ENCODE measurements around the gene NHERF1. TPM values are rescaled to one million over a fixed set of nuclear protein-coding genes. Genes with fewer than 3 reads are reported as not detected.

The NHERF1 gene
- total RNA-seq, 1 donor from 2014 or later = 36.3 TPM

DNA sequence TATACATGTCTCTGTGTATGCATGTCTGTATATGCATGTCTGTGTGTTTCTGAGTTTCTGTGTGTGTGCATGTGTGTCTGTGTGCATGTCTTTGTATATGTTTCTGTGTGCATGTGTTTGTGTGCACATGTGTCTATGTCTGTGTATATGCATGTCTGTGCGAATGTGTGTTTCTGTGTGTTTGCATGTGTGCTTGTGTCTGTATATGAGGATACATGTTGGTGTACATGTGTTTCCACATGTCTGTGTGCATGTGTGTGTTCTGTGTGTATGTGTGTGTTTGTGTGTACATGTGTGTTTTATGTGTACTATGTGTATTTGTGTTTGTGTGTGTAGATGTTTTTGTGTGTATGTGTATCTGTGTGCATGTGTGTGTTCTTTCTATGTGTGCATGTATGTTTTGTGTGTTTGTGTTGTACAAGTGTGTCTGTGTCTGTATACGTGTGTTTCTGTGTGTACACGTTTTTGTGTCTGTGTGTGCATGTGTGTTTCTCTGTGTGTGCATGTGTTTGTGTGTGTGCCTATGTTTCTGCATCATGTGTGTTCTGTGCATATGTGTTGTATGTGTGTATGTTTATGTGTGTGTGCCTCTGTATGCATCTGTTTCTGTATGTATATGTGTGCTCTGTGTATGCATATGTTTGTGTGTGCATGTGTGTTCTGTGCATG, 20.3 kb upstream of the NHERF1 start:
- no peaks in the 10 kb centered on the region for H3K79me2 ChIP-seq (ENCODE audit: insufficient read depth, low read length)
- H3K4me2 ChIP-seq (ENCODE audit: low read length) = no peak overlapping the region
- H3K27me3 Mint-ChIP-seq (ENCODE audit: low read depth, unreplicated experiment) = peaks cover 18% of the 10 kb centered on the region
- H3K27ac Mint-ChIP-seq (ENCODE audit: unreplicated experiment) = no peak overlapping the region
- no peak overlapping the region for H3K4me3 ChIP-seq (ENCODE audit: insufficient read depth, low read depth, low read length)
- FAIRE-seq = no peak
- H3K9ac ChIP-seq (ENCODE audit: low read length) = no peak overlapping the region
- no peak overlapping the region for H3K4me3 Mint-ChIP-seq (ENCODE audit: unreplicated experiment)
- no peak for TF ChIP-seq EZH2 (IDR thresholded peaks at IDR 0.05; ENCODE audit: insufficient read depth, low read length)
- no peak for TF ChIP-seq CTCF (IDR thresholded peaks at IDR 0.05; ENCODE audit: insufficient read depth, low read depth, low read length)
- no peaks in the 10 kb centered on the region for H4K20me1 ChIP-seq (ENCODE audit: insufficient read depth, low read length)
- H3K27ac ChIP-seq (ENCODE audit: low read depth, low read length) = no peak overlapping the region
- H3K4me1 ChIP-seq (ENCODE audit: insufficient read depth, low read length) = no peaks in the 10 kb centered on the region
- H3K9me3 Mint-ChIP-seq (ENCODE audit: unreplicated experiment) = no peaks in the 10 kb centered on the region
- DNase-seq (ENCODE audit: low read depth) = no peak
- H3K27me3 ChIP-seq (ENCODE audit: insufficient read depth, low read length) = peaks cover 4% of the 10 kb centered on the region
- H3K36me3 Mint-ChIP-seq (ENCODE audit: low read depth, unreplicated experiment) = no peaks in the 10 kb centered on the region
- no peaks in the 10 kb centered on the region for H3K4me1 Mint-ChIP-seq (ENCODE audit: low read depth, unreplicated experiment)
- no peak overlapping the region for H2AFZ ChIP-seq (ENCODE audit: low read depth, low read length)
- H3K36me3 ChIP-seq (ENCODE audit: insufficient read depth, low read length) = no peaks in the 10 kb centered on the region
- H3K9me3 ChIP-seq (ENCODE audit: insufficient read depth, low read depth, low read length) = peaks cover 11% of the 10 kb centered on the region

- Histone ChIP-seq H3K4me1 (ENCODE audit: insufficient read depth, low read length) (no peaks in the 10 kb centered on the region), H3K27ac (ENCODE audit: low read depth, low read length) (no peak overlapping the region), H3K36me3 (ENCODE audit: insufficient read depth, low read length) (no peaks in the 10 kb centered on the region), H3K9ac (ENCODE audit: low read length) (no peak overlapping the region), H3K4me3 (ENCODE audit: insufficient read depth, low read depth, low read length) (no peak overlapping the region), H4K20me1 (ENCODE audit: insufficient read depth, low read length) (no peaks in the 10 kb centered on the region), H3K27me3 (ENCODE audit: insufficient read depth, low read length) (peaks cover 4% of the 10 kb centered on the region), H3K4me2 (ENCODE audit: low read length) (no peak overlapping the region), H3K9me3 (ENCODE audit: insufficient read depth, low read depth, low read length) (peaks cover 11% of the 10 kb centered on the region), H2AFZ (ENCODE audit: low read depth, low read length) (no peak overlapping the region), H3K79me2 (ENCODE audit: insufficient read depth, low read length) (no peaks in the 10 kb centered on the region)
- FAIRE-seq = peak; percentile 13
- no peaks in the 10 kb centered on the region for H3K9me3 Mint-ChIP-seq (ENCODE audit: unreplicated experiment)
- DNase-seq (ENCODE audit: low read depth) = no peak
- peaks cover 18% of the 10 kb centered on the region for H3K27me3 Mint-ChIP-seq (ENCODE audit: low read depth, unreplicated experiment)
- no peak overlapping the region for H3K4me3 Mint-ChIP-seq (ENCODE audit: unreplicated experiment)
- H3K36me3 Mint-ChIP-seq (ENCODE audit: low read depth, unreplicated experiment) = no peaks in the 10 kb centered on the region
- H3K4me1 Mint-ChIP-seq (ENCODE audit: low read depth, unreplicated experiment) = no peaks in the 10 kb centered on the region
- no peak overlapping the region for H3K27ac Mint-ChIP-seq (ENCODE audit: unreplicated experiment)
- TF ChIP-seq EZH2 (IDR thresholded peaks at IDR 0.05; ENCODE audit: insufficient read depth, low read length) = no peak
- TF ChIP-seq CTCF (IDR thresholded peaks at IDR 0.05; ENCODE audit: insufficient read depth, low read depth, low read length) = no peak
These were observed 19.7 kb upstream of the NHERF1 start for GRCh38 chr17:74728702-74729075.

- no peak for FAIRE-seq
These were observed 19.1 kb upstream of the NHERF1 start for GRCh38 chr17:74729368-74729767.

More at GRCh38 chr17:74729368-74729767, 19.1 kb upstream of the NHERF1 start:
- no peaks in the 10 kb centered on the region for H3K36me3 ChIP-seq (ENCODE audit: insufficient read depth, low read length)
- Mint-ChIP-seq H3K4me1 (ENCODE audit: low read depth, unreplicated experiment) (no peaks in the 10 kb centered on the region), H3K36me3 (ENCODE audit: low read depth, unreplicated experiment) (no peaks in the 10 kb centered on the region), H3K27ac (ENCODE audit: unreplicated experiment) (no peak overlapping the region), H3K27me3 (ENCODE audit: low read depth, unreplicated experiment) (peaks cover 12% of the 10 kb centered on the region), H3K9me3 (ENCODE audit: unreplicated experiment) (peaks cover 3% of the 10 kb centered on the region), H3K4me3 (ENCODE audit: unreplicated experiment) (no peak overlapping the region)
- DNase-seq (ENCODE audit: low read depth) = no peak
- no peaks in the 10 kb centered on the region for H4K20me1 ChIP-seq (ENCODE audit: insufficient read depth, low read length)
- H3K27ac ChIP-seq (ENCODE audit: low read depth, low read length) = no peak overlapping the region
- H3K9me3 ChIP-seq (ENCODE audit: insufficient read depth, low read depth, low read length) = peaks cover 11% of the 10 kb centered on the region
- no peaks in the 10 kb centered on the region for H3K4me1 ChIP-seq (ENCODE audit: insufficient read depth, low read length)
- H3K79me2 ChIP-seq (ENCODE audit: insufficient read depth, low read length) = no peaks in the 10 kb centered on the region
- peaks cover 8% of the 10 kb centered on the region for H3K27me3 ChIP-seq (ENCODE audit: insufficient read depth, low read length)
- no peak overlapping the region for H2AFZ ChIP-seq (ENCODE audit: low read depth, low read length)
- TF ChIP-seq EZH2 (IDR thresholded peaks at IDR 0.05; ENCODE audit: insufficient read depth, low read length) (no peak), CTCF (IDR thresholded peaks at IDR 0.05; ENCODE audit: insufficient read depth, low read depth, low read length) (no peak)
- H3K4me3 ChIP-seq (ENCODE audit: insufficient read depth, low read depth, low read length) = no peak overlapping the region
- no peak overlapping the region for H3K9ac ChIP-seq (ENCODE audit: low read length)
- no peak overlapping the region for H3K4me2 ChIP-seq (ENCODE audit: low read length)

All from astrocyte (in vitro differentiated cells and primary cell).